Measurements from ENCODE around the gene COASY. TPM values are rescaled to one million over a fixed set of nuclear protein-coding genes. Genes with fewer than 3 reads are reported as not detected.

Gene COASY
- total RNA-seq, 2 experiments from 2014 or later: 42.9 to 123 TPM

GRCh38 chr17:42522263-42522790 is 39.6 kb upstream of the COASY start:
- H3K9me2 ChIP-seq (ENCODE audit: insufficient read depth, low read length): no peaks in the 10 kb centered on the region
- no peak overlapping the region for H3K4me2 ChIP-seq (ENCODE audit: low read length)
- H3K4me3 ChIP-seq (ENCODE audit: low read depth, low read length, poor library complexity, severe bottlenecking): no peak overlapping the region
- DNase-seq (ENCODE audit: low spot score): no peak
- no peaks in the 10 kb centered on the region for H3K9me3 ChIP-seq (ENCODE audit: low read length)
- H3K36me3 ChIP-seq (ENCODE audit: insufficient read depth, low read length): no peaks in the 10 kb centered on the region
- no peak for TF ChIP-seq CTCF (conservative IDR thresholded peaks at IDR 0.05; ENCODE audit: low read length)
- TF ChIP-seq EZH2phosphoT487 (IDR thresholded peaks at IDR 0.05; ENCODE audit: borderline replicate concordance, low read depth, low read length): no peak
- no TSS peak for BruUV-seq (replicated peaks)
- H2AFZ ChIP-seq (ENCODE audit: low read length): no peak overlapping the region
- ChIA-PET POLR2A (no interaction called here), CTCF (ENCODE audit: unreplicated experiment) (no interaction called here)
- H3K4me1 ChIP-seq (ENCODE audit: insufficient read depth, low read length, poor library complexity, severe bottlenecking): peaks cover 6% of the 10 kb centered on the region
- no peaks in the 10 kb centered on the region for H4K20me1 ChIP-seq (ENCODE audit: insufficient read depth, low read length)
- no peaks in the 10 kb centered on the region for H3K79me2 ChIP-seq (ENCODE audit: insufficient read depth, low read depth, low read length)
- intact Hi-C loops (cut with micrococcal nuclease; ENCODE audit: unreplicated experiment): no loop called here
- no peak overlapping the region for H3K27ac ChIP-seq (ENCODE audit: low read depth, low read length, poor library complexity, severe bottlenecking)

GRCh38 chr17:42522798-42523278 is 39.1 kb upstream of the COASY start:
- peaks cover 2% of the 10 kb centered on the region for H3K4me1 ChIP-seq (ENCODE audit: insufficient read depth, low read length, poor library complexity, severe bottlenecking)
- intact Hi-C loops (cut with micrococcal nuclease; ENCODE audit: unreplicated experiment): no loop called here
- no peak for TF ChIP-seq CTCF (conservative IDR thresholded peaks at IDR 0.05; ENCODE audit: low read length)
- no peak for TF ChIP-seq EZH2phosphoT487 (IDR thresholded peaks at IDR 0.05; ENCODE audit: borderline replicate concordance, low read depth, low read length)
- POLR2A ChIA-PET: no interaction called here
- no TSS peak for BruUV-seq (replicated peaks)
- H3K4me2 ChIP-seq (ENCODE audit: low read length): no peak overlapping the region
- no peak overlapping the region for H3K4me3 ChIP-seq (ENCODE audit: low read depth, low read length, poor library complexity, severe bottlenecking)
- no peaks in the 10 kb centered on the region for H3K9me2 ChIP-seq (ENCODE audit: insufficient read depth, low read length)
- DNase-seq (ENCODE audit: low spot score): no peak
- no peaks in the 10 kb centered on the region for H4K20me1 ChIP-seq (ENCODE audit: insufficient read depth, low read length)
- no peaks in the 10 kb centered on the region for H3K9me3 ChIP-seq (ENCODE audit: low read length)
- CTCF ChIA-PET (ENCODE audit: unreplicated experiment): no interaction called here
- no peaks in the 10 kb centered on the region for H3K36me3 ChIP-seq (ENCODE audit: insufficient read depth, low read length)
- H3K27ac ChIP-seq (ENCODE audit: low read depth, low read length, poor library complexity, severe bottlenecking): no peak overlapping the region
- no peak overlapping the region for H2AFZ ChIP-seq (ENCODE audit: low read length)
- H3K79me2 ChIP-seq (ENCODE audit: insufficient read depth, low read depth, low read length): no peaks in the 10 kb centered on the region

- intact Hi-C loops (cut with micrococcal nuclease; ENCODE audit: unreplicated experiment): no loop called here
- TF ChIP-seq EZH2phosphoT487 (IDR thresholded peaks at IDR 0.05; ENCODE audit: borderline replicate concordance, low read depth, low read length) (no peak), CTCF (conservative IDR thresholded peaks at IDR 0.05; ENCODE audit: low read length) (no peak)
Observed at GRCh38 chr17:42525221-42525620, 36.7 kb upstream of the COASY start.

More at GRCh38 chr17:42525221-42525620, 36.7 kb upstream of the COASY start:
- Histone ChIP-seq H3K79me2 (ENCODE audit: insufficient read depth, low read depth, low read length) (no peaks in the 10 kb centered on the region), H3K36me3 (ENCODE audit: insufficient read depth, low read length) (no peaks in the 10 kb centered on the region), H3K27ac (ENCODE audit: low read depth, low read length, poor library complexity, severe bottlenecking) (no peak overlapping the region), H3K9me3 (ENCODE audit: low read length) (no peaks in the 10 kb centered on the region), H4K20me1 (ENCODE audit: insufficient read depth, low read length) (no peaks in the 10 kb centered on the region), H2AFZ (ENCODE audit: low read length) (no peak overlapping the region), H3K4me1 (ENCODE audit: insufficient read depth, low read length, poor library complexity, severe bottlenecking) (peaks cover 7% of the 10 kb centered on the region), H3K4me3 (ENCODE audit: low read depth, low read length, poor library complexity, severe bottlenecking) (no peak overlapping the region), H3K4me2 (ENCODE audit: low read length) (no peak overlapping the region), H3K9me2 (ENCODE audit: insufficient read depth, low read length) (no peaks in the 10 kb centered on the region)
- CTCF ChIA-PET (ENCODE audit: unreplicated experiment): no interaction called here
- BruUV-seq (replicated peaks): no TSS peak
- no peak for DNase-seq (ENCODE audit: low spot score)
- POLR2A ChIA-PET: no interaction called here
